Calu3 (cell line): Measurements from ENCODE around the gene UMPS. TPM values are rescaled to one million over a fixed set of nuclear protein-coding genes. Genes with fewer than 3 reads are reported as not detected.

Experiments used
- BruUV-seq: library from RNA; stranded (reverse); fragments of 400-500 nt; replicated peaks from 2 replicates; lab custom pipeline; 2021; lab: Mats Ljungman, UMichigan
- CTCF ChIA-PET: fragments of 300-600 bp; sonication (Branson Sonifier 250); formaldehyde crosslinking; loops from one replicate; lab custom pipeline; 2022; ENCODE audit warnings: antibody characterized with exemption; lab: Charles Lee
- DNase-seq: peaks from one replicate; pipeline ENCODE4 v3.0.0; 2022
- H3K27ac Mint-ChIP-seq: one replicate; pipeline ENCODE4 v1.8.0; 2022; ENCODE audit warnings: mixed read lengths; ENCODE audit not compliant: unreplicated experiment
- H3K27me3 Mint-ChIP-seq: one replicate; pipeline ENCODE4 v1.8.0; 2022; ENCODE audit warnings: mixed read lengths; ENCODE audit not compliant: unreplicated experiment
- H3K36me3 Mint-ChIP-seq: one replicate; pipeline ENCODE4 v1.8.0; 2022; ENCODE audit warnings: mild to moderate bottlenecking, moderate library complexity, mixed read lengths; ENCODE audit not compliant: insufficient read depth, unreplicated experiment
- H3K4me1 Mint-ChIP-seq: one replicate; pipeline ENCODE4 v1.8.0; 2022; ENCODE audit warnings: mild to moderate bottlenecking, low read depth, mixed read lengths; ENCODE audit not compliant: unreplicated experiment
- H3K4me3 Mint-ChIP-seq: one replicate; pipeline ENCODE4 v1.8.0; 2022; ENCODE audit warnings: mild to moderate bottlenecking, low read depth, moderate library complexity, mixed read lengths; ENCODE audit not compliant: unreplicated experiment
- H3K9me3 Mint-ChIP-seq: one replicate; pipeline ENCODE4 v1.8.0; 2022; ENCODE audit warnings: low read depth, mixed read lengths; ENCODE audit not compliant: unreplicated experiment
- intact Hi-C: fragments of 100-400 bp; cut with micrococcal nuclease; formaldehyde crosslinking; loops from one replicate; pipeline ENCODE4 v1.10.0; 2022; ENCODE audit not compliant: unreplicated experiment
- total RNA-seq: library from RNA; stranded (reverse); gene quantifications from 2 replicates; pipeline ENCODE4 v1.2.3, GENCODE V29; 2022
- TF ChIP-seq, protein P1 (sequence below): fragments of 200-600 bp; IDR thresholded peaks from one replicate; pipeline ENCODE4 v1.8.0; 2022; ENCODE audit warnings: antibody characterized with exemption; ENCODE audit not compliant: unreplicated experiment

The UMPS gene
- total RNA-seq, 1 experiment from 2014 or later, result 73.0 TPM

DNA sequence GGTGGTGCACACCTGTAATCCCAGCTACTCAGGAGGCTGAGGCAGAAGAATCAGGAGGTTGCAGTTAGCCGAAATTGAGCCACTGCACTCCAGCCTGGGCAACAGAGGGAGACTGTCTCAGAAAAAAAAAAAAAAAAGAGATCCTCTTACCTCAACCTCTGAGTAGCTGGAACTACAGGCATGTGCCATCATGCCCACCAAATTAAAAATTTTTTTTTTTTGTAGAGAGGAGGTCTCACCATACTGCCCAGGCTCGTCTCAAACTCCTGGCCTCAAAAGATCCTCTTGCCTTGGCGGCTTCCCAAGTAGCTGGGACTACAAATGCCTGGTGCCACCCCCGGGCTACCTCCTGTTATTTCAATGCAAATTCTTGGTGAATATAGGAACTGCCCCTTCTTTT lies 1.5 kb downstream of the UMPS start:
- Mint-ChIP-seq H3K27me3 (no peaks in the 10 kb centered on the region), H3K4me1 (peaks cover 19% of the 10 kb centered on the region), H3K36me3 (peaks cover 24% of the 10 kb centered on the region), H3K4me3 (peak overlapping the region; percentile 98), H3K9me3 (no peaks in the 10 kb centered on the region), H3K27ac (no peak overlapping the region)
- TF ChIP-seq, protein P1, sequence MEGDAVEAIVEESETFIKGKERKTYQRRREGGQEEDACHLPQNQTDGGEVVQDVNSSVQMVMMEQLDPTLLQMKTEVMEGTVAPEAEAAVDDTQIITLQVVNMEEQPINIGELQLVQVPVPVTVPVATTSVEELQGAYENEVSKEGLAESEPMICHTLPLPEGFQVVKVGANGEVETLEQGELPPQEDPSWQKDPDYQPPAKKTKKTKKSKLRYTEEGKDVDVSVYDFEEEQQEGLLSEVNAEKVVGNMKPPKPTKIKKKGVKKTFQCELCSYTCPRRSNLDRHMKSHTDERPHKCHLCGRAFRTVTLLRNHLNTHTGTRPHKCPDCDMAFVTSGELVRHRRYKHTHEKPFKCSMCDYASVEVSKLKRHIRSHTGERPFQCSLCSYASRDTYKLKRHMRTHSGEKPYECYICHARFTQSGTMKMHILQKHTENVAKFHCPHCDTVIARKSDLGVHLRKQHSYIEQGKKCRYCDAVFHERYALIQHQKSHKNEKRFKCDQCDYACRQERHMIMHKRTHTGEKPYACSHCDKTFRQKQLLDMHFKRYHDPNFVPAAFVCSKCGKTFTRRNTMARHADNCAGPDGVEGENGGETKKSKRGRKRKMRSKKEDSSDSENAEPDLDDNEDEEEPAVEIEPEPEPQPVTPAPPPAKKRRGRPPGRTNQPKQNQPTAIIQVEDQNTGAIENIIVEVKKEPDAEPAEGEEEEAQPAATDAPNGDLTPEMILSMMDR, result no peak
- no peak for DNase-seq
- BruUV-seq, result no TSS peak
- CTCF ChIA-PET, result interaction anchor here (0.7 to 1.6 kb wide), 2 partner anchors 96 to 409 kb away, joined by 3 read pairs; no protein-coding TSS in a partner anchor
- intact Hi-C loops, result no loop called here

DNA sequence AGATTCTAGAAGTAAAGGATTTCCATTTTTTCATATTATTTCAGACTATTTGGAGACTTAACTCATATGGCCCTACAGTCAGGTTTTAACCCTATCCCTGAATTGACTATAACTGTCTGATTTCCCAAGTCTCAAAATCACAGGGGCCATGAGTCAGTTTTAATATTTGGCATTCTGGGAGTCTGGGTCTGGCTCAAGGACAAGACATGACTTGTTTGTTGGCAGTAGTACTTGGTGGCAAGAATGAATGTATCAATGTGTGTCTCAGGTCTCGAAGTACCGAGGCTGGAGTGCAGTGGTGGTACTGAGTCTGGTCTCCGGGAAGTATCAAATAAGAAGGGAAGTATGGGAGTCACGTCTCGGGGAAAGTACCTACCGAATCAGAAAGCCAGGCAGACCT lies 10.8 kb downstream of the UMPS start:
- H3K9me3 Mint-ChIP-seq, result no peaks in the 10 kb centered on the region
- BruUV-seq, result no TSS peak
- H3K27ac Mint-ChIP-seq, result no peak overlapping the region
- no peak overlapping the region for H3K4me3 Mint-ChIP-seq
- no peaks in the 10 kb centered on the region for H3K4me1 Mint-ChIP-seq
- CTCF ChIA-PET, result no interaction called here
- no peak for DNase-seq
- H3K27me3 Mint-ChIP-seq, result no peaks in the 10 kb centered on the region
- peaks cover 58% of the 10 kb centered on the region for H3K36me3 Mint-ChIP-seq
- TF ChIP-seq, protein P1, result no peak
- intact Hi-C loops, result no loop called here

DNA sequence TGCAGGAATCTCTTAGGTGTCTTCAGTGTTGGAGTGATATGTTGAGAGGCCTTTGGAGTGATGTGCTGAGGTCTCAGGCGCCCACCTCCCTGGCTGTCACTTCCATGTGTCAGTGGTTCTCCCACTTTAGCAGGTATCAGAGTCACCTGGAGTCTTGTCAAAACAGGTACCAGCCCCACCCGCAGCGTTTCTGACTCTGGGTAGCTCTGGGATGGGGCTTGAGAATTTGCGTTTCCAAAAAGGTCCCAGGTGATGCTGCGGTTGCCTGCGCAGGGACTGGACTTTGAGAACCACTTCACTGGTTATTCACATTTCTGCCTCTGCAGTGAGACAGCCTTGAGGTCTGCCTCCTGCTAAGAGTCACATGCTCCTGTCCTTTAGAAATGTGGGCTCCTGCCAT lies 15.5 kb downstream of the UMPS start:
- no peak for DNase-seq
- Mint-ChIP-seq H3K27me3 (no peaks in the 10 kb centered on the region), H3K9me3 (no peaks in the 10 kb centered on the region), H3K4me1 (no peaks in the 10 kb centered on the region), H3K4me3 (no peak overlapping the region), H3K36me3 (peaks cover 41% of the 10 kb centered on the region), H3K27ac (peak overlapping the region; percentile 18)
- intact Hi-C loops, result no loop called here
- TF ChIP-seq, protein P1, result no peak
- BruUV-seq, result no TSS peak
- CTCF ChIA-PET, result no interaction called here

DNA sequence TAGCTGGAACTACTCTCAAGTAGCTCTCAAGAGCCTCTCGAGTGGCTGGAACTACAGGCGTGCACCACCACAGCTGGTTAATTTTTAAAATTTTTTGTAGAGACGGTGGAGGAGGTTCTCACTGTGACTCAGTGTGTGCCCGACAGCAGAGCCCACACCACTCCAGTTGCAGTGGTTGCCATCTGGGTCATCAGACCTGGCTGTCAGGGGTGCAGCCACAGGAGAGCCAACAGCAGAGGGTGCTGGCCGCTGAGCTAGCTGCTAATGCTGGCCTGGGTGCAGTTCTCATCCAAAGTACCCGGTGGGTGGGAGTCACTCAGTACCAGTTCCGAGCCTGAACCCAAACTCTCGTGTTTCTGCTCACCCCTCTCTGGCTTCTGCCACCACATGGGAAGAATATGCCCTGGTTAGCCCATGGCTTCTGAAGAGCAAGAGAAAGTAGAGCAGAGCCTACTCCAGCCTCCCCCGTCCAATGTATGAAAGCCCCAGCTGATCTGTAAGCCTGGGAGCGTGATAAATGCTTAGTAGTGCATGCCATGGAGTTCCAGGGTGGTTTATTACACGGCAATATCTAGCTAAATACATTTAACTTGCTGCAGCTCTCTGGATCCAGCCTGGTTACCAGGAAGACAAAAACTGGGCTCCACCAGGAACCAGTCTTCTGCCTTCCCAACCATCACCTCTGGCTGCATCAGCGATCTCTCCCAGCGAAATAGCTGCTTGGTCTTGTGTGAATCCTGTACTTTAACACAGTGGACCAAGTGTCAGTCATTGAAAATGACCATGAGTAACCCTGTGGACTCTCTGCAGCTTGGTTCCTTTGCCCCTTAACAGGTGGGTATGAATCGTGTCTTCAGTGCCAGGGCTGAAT lies 17.1 kb downstream of the UMPS start:
- Mint-ChIP-seq H3K27ac (no peak overlapping the region), H3K36me3 (peaks cover 39% of the 10 kb centered on the region), H3K4me3 (no peak overlapping the region), H3K27me3 (no peaks in the 10 kb centered on the region), H3K4me1 (peaks cover 5% of the 10 kb centered on the region), H3K9me3 (no peaks in the 10 kb centered on the region)
- BruUV-seq, result no TSS peak
- TF ChIP-seq, protein P1, result no peak
- intact Hi-C loops, result no loop called here
- CTCF ChIA-PET, result interaction anchor here (0.7 to 1.6 kb wide), 2 partner anchors 14 to 856 kb away, joined by 3 to 4 read pairs; no protein-coding TSS in a partner anchor
- no peak for DNase-seq
